Endometrial microvascular endothelial cells (primary cell): ENCODE data around the gene ZC3H12A. TPM values are rescaled to one million over a fixed set of nuclear protein-coding genes. Genes with fewer than 3 reads are reported as not detected.

Source experiments
- in situ Hi-C: cut with HindIII; loops from 2 replicates; pipeline ENCODE4 v1.10.0; 2017; ENCODE audit warnings: low sequenced_read_pairs, low pct_unique_long_range_greater_than_20kb; ENCODE audit errors: inconsistent ontology term
- total RNA-seq: library from RNA; depleted of rRNA; stranded (reverse); fragments of >200 nt; gene quantifications from one replicate; pipeline ENCODE4 v1.2.3, GENCODE V29; 2015; ENCODE audit errors: inconsistent ontology term

Gene ZC3H12A
- total RNA-seq, 1 donor from 2014 or later = 6.5 TPM

DNA sequence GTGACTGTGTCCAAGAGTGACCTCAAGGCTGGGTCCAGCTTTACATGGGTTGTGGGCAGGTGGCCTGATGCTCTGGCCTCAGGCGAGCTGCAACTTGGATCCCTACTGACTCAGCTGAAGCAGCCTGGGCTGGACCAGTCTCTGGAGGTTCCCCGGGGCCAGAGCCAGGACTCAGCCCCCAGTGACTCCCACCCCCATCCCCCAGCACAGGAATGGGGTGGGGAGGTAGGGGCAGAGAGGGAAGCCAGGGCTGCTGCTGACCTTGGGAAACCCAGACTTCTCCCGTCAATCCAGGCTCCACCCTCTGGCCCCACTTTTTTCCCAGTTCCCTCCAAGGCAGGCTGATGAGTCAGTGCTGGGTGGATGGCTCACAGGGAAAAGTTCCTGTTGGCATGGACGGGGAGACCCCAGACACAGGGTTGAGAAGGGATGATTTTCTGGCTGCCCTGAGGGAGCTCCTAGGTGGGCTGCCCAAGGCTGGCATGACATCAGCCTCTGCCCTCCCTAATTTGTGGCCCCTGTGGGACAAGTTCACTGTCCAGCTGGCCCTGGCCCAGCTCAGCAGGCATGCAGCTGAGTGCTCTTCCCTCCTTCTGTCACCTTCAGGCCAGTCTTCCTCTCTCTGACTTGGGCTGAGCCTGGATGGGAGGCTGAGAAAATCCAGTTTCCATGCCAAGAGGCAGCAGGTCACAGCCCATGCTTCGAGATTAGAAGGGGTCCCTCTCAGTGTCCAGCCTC, 2.2 kb downstream of the ZC3H12A start:
- in situ Hi-C loops = no loop called here

DNA sequence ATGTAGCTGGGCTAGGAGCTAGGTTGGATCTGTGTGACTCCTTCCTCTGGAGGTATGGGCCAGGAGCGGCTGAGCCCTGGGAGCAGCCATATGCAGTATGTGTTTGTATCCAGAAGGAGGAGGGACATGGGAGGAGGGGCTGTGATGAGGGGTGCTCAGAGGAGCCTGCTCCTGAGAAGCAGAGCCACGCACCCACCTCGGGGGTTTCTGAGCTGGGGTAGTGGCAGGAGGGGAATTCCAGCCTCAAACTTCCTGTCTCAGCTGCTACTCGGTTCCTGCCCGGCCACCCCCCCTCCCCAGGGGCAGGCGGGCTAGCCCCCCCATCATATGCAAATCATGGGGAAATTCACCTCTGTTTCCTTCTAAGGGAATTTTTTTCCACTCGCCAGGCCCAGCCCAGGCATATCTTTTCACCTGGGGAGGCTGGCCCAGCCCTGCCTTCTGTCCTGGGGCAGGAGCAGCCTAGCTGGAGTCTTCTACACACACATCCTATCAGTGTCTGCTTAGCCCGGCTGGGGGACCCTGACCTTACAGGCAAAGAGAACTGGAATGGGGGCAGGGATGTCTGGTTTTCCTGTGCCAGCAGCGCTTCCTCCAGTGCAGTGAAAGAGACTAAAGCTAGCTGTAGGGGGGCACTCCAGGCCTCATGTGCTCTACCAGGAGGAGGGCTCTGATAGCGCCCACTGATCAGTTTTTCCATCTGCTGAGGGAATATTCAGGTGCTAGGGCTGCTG, 3.0 kb downstream of the ZC3H12A start:
- in situ Hi-C loops = no loop called here

DNA sequence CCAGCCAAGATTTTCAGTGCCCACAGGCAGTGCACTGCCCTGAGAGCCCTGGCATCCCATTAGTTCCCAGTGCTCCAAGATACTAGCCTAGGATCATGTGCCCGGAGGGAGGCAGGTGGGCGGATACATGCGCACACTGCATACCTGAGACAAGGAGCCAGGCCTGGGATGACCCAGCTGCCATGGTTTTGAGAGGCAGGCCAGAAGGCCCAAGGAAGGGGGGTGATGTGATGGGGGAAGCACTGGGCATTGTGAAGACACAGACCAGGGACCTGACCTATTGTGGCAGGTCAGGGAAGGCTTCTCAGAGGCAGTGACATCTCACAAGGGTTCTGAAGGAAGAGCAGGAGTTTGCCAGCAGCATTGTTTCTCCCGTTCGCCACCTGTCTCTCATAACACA, 3.6 kb downstream of the ZC3H12A start:
- in situ Hi-C loops = no loop called here

DNA sequence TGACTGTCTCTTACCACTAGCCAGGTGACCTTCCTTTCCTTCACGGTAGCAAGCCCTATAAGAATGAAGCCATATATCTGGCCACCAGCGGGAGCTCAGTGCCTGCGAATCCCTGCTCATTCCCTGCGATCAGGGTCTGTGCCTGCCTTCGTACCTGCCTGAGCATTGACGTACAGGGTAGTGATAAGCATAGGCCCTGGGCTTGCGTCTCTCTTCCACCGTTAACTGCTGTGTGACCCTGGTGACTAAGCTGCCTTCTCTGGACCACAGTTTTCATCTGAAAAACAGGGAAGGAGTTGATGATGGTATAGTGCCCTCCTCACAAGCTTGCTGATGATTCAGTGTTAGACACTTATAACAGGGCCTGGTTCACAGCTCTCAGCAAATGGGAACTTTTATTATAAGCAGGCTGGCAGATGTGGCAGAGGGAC, 4.1 kb downstream of the ZC3H12A start:
- in situ Hi-C loops = no loop called here

DNA sequence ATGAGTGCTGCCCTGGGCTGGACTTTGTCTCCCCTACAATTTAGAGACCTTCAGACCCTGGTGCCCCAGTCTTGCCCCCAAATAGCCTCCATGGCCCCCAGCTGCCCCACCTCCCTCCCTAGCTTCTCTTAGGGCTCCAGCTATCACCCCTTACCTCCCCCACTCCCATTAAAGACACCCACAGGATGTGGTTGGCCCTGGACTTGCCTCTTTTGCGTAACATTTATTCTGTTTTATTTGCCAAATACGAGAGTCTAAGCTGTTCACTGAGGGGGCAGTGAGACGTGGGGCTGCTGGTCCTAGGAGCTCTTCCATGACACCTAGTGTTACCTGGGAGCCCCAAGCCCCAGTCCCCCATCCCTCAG, 4.5 kb downstream of the ZC3H12A start:
- in situ Hi-C loops = no loop called here

DNA sequence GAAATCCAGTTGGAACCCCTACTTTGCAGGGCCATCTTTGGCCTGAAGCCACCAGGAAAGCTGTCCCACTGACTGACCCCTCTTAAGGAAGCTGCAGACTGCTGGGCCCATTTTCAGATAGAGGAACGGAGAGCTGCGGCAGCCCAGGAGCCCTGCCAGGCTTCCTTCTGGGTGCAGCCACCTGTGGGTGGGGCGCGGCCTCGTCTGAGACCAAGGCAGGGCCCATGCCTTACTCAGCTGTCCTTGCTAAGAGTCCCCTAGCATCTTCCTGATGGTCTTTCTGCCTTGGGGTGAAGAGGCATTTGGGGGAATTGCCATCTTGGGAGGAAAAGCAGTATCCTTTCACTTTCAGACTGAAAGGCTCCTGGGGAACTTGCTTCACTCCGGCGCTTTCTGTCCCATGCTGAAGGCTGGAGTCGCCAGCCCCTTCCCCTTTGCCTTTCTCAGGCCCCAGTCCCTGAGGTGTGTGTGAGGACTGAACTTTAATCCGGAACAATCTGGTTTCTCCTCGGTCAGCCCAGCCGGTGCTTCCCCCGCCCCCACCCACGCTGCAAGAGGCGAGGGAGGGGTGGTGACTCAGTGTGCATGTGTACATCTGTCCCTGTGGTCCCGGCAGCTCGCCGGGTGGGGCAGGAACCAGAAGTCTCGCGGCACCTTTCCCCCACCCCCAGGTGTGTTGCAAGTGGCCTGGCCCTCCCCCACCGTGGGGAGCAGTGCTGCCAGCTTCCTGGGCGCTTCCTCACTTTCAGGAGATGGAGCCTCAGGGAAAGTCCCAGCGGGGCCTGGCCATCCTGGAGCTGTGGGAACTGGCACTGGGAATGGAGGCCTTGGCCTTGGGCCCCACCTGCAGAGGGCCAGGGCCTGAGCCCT, 5.1 kb downstream of the ZC3H12A start:
- in situ Hi-C loops = no loop called here

DNA sequence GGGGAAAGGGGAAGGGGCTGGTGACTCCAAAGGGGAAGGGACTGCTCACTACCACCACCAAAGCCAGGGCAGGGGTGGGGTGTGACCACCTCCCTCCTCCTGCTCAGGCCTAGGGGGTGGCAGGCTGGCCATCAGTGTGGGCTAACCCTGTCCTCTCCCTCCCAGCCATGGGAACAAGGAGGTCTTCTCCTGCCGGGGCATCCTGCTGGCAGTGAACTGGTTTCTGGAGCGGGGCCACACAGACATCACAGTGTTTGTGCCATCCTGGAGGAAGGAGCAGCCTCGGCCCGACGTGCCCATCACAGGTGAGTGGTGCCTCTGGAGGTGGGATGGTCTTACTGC, 5.7 kb downstream of the ZC3H12A start:
- in situ Hi-C loops = no loop called here

DNA sequence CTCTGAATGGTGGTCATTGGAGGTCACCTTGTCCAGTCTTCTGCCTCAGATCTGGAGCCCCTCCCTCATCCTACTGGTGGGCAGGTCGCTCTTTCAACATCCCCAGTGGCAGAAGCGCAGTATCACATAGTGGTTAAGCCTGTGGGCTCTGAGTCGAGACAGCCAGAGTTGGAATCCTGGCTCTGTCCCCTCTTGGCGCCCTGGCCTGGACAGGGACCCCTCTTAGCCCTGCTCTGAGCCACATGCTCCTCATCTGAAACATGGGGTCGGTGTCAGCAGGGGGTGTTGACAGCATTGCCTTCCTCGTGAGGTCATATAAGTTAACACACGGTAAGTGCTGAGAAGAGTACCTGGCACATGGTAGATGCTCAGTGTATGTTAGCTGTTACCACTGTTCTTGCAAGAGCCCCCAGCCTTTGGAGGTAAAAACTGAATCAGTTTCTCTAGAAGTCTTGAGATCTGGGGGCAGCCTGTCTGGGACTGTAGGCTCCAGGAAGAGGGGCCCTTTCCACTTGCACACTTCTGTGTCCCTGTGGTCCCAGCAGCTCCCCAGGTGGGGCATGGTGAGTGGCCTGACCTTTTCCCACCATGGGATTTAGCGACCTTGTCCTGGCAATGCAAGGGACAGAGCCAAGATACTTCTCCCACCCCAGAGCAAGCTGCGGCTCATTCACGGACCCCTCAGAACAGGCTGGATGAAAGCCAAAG, 6.4 kb downstream of the ZC3H12A start:
- in situ Hi-C loops = no loop called here

DNA sequence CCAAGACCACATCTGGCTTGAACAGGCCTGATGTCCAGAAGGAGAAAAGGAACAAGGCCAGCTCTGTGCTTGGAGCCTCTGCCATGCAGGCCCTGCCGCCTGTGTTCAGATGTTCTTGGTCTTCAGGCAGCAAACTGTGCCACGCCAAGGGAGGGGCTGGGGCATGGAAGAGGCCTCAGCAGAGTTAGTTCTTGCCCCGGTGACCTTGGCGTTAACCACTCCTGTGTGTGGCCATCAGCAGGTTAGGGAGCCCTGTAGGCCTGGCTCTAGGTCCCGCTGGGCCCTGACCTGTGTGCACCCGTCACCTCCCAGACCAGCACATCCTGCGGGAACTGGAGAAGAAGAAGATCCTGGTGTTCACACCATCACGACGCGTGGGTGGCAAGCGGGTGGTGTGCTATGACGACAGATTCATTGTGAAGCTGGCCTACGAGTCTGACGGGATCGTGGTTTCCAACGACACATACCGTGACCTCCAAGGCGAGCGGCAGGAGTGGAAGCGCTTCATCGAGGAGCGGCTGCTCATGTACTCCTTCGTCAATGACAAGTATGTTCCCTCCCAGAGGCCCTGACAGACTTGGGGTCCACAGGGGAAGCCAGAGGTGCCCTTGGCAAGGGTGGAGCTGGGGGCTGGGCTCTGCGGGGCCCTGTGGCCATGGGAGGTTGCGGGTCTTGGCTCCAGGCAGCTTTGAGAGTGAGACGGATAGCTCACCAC, 7.1 kb downstream of the ZC3H12A start:
- in situ Hi-C loops = no loop called here

DNA sequence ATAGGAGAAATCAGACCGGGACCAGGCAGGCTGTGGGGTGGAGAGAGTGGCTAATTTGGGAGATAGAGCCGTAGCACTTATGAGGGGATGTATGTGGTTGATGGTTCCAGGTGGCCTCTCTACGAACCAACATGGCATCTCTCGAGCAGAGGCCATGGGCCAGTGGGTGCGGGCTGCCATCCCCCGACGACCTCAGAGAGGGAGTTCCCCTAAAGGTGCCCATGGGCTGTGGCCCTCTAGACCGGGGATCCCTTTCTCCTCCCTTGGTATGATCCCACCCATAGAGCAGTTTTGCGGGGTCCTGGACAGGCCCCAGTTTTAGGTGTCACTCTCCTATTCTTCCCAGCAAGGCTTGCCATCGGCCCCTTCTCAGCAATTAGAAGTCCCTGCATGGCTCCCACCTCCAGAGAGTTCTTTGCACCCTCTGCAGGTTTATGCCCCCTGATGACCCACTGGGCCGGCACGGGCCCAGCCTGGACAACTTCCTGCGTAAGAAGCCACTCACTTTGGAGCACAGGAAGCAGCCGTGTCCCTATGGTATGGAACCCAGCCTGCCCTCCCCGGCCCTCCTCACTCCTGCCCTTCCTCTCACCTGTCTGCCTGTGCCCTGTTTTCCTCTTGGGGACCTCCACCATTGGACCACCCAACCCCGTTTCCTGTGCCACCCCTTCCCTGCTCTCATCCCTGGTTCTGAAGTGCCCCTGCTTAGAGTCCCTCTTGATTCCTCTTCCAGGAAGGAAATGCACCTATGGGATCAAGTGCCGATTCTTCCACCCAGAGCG, 7.8 kb downstream of the ZC3H12A start:
- in situ Hi-C loops = no loop called here

DNA sequence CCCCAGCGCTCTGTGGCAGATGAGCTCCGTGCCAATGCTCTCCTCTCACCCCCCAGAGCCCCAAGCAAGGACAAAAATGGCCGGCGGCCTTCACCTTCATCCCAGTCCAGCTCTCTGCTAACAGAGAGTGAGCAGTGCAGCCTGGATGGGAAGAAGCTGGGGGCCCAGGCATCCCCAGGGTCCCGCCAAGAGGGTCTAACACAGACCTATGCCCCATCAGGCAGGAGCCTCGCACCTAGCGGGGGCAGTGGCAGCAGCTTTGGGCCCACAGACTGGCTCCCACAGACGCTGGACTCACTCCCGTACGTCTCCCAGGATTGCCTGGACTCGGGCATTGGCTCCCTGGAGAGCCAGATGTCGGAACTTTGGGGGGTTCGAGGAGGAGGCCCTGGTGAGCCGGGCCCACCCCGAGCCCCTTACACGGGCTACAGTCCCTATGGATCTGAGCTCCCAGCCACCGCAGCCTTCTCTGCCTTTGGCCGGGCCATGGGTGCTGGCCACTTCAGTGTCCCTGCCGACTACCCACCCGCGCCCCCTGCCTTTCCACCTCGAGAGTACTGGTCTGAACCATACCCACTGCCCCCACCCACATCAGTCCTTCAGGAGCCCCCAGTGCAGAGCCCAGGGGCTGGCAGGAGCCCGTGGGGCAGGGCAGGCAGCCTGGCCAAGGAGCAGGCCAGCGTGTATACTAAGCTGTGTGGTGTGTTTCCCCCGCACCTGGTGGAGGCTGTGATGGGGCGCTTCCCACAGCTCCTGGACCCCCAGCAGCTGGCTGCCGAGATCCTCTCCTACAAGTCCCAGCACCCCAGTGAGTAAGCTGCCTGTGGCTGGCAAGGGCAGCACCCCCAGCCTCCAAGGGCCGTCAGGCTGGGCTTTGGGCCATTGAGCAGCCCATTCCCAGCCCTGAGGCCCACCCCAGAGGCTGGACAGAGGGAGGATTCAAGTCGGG, 8.7 kb downstream of the ZC3H12A start:
- in situ Hi-C loops = no loop called here

DNA sequence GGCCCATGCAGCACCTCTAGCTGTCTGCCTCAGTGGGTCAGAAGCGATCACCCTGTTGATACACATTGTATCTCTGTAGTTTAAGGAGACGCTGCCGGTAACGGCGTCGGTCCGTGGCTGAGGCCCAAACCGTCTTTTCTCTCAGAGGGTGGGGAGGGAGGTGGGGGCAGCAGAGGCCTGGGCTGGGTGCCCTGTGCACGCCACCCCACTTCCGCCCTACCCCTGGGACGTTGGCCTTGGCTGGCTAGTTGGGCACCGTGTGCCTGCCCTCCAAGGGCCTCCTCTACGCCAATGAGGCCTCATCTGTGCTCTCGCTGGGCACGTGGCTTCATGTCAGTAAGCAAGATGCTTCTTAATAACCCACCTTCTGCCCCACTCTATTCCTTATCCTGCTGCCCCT, 9.4 kb downstream of the ZC3H12A start:
- in situ Hi-C loops = no loop called here

DNA sequence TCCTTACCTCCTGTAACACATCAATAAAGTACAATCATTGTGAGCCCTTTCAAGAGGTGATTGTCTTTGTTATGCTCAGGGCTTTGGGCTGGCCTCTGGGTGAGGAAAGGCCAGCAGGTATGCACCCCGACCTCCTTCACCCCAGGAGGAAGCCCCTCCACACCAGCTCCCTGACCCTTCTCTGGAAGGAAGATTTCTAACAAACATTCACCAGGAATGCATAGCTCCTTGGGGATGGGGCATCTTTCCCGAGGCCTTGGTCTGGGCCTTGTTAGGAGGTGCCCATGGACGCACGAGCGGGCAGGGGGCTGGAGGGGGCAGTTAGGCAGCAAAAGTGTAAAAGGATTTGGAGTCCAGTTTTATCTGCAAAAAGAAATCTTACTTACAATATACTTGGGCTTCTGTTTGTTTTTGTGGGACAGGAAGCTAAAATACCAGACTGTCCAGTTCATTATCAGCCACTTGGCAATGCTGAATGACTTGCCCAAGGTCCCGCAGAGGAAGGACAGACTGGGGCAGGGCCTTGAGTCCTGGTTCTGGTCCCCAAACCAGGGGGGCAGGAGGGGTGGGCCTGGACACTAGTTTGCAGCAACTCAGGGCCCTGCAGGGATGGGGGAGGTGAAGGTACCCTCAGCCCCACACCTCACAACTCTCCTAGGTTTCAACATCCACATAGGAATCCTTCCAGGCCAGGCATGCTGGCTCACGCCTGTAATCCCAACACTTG, 10.1 kb downstream of the ZC3H12A start:
- in situ Hi-C loops = no loop called here

DNA sequence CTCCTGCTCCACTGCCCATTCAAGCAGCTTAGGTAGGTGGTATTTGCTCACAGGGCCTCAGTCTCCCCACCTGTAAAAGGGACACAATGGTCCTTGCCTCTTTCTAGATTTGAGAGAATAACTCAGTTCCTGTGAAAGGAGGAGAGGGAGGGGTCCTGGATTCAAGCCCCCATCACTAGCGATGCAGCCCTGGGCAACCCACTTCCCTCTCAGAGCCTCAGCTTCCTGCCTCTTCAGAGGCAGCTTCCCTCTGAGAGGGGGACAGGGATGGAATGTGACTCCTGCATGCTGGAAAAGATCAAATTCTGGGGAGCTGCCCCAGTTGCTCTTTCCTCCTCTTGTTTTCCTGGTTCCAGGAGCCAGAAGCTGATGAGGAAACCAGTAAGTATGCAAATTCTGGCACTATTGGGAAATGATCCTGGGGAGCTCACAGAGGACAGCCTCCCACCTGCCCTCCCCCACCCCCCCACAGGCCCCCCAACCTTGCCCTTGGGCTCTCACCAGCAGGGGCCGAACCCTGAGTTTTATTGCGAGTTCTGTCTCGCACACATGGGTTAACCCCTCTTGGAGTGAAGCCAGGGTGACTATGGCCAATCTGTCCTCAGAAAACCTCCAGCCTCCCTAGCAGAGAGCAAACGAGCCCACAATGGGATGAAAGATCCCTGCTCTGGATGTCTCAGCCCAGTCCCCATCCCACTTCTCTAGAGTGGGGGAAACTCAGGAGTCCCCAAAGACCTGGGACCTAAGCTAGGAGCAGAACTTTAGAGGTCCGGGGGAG, 11.7 kb downstream of the ZC3H12A start:
- in situ Hi-C loops = no loop called here
